Vagina (tissue), 2 donors: ENCODE results near the gene DNAH14. TPM values are rescaled to one million over a fixed set of nuclear protein-coding genes. Genes with fewer than 3 reads are reported as not detected.
"Not testable (repeated sequence)": the region's sequence is repeated elsewhere in the genome, so short reads cannot be mapped to it uniquely, and the experiment has no call there.

ENCODE experiments used
- DNase-seq, 2 donors: peaks; one replicate each; pipeline ENCODE4 v3.0.0-alpha.2; 2017; ENCODE audit errors: extremely low spot score in 2 of 2
- H3K27ac ChIP-seq: fragments of 200-600 bp; sonication (generic); one replicate; pipeline ENCODE4 v1.5.1; 2019
- H3K27me3 ChIP-seq: fragments of 200-600 bp; sonication (generic); one replicate; pipeline ENCODE4 v1.5.1; 2019
- H3K36me3 ChIP-seq, 2 donors: fragments of 200-600 bp; sonication (generic); one replicate each; pipeline ENCODE4 v1.5.1; 2017 to 2019
- H3K4me1 ChIP-seq: fragments of 200-600 bp; sonication (generic); one replicate; pipeline ENCODE4 v1.5.1; 2019
- H3K4me3 ChIP-seq, 2 donors: fragments of 200-600 bp; sonication (generic); 1 replicate in 1 of 2; 2 replicates in 1 of 2; pipeline ENCODE4 v1.5.1; 2016 to 2019
- H3K9me3 ChIP-seq: fragments of 200-600 bp; sonication (generic); one replicate; pipeline ENCODE4 v1.5.1; 2019
- POLR2A ChIP-seq, 2 donors: fragments of 450-650 bp; IDR thresholded peaks; one replicate each; pipeline ENCODE4 v1.6.1; 2017; ENCODE audit warnings: antibody characterized with exemption in 2 of 2, mild to moderate bottlenecking in 2 of 2, moderate library complexity in 2 of 2
- POLR2AphosphoS5 ChIP-seq, 2 donors: sonication (generic); formaldehyde crosslinking; IDR thresholded peaks; one replicate each; pipeline ENCODE4 v1.9.0; 2017; ENCODE audit warnings: antibody characterized with exemption in 2 of 2, mild to moderate bottlenecking in 2 of 2, low read depth in 1 of 2; ENCODE audit not compliant: insufficient read depth in 1 of 2
- intact Hi-C: fragments of 100-400 bp; cut with DNase I; formaldehyde crosslinking; loops from one replicate; pipeline ENCODE4 v1.15.1; 2023
- total RNA-seq: library from RNA; depleted of rRNA; stranded (reverse); fragments of >200 nt; gene quantifications from one replicate; pipeline ENCODE4 v1.2.3, GENCODE V29; 2016
- TF ChIP-seq, protein P1 (sequence below), 3 experiments: fragments of 450-650 bp in 2 of 3; fragments of 200-600 bp in 1 of 3; sonication (generic) in 1 of 3; IDR thresholded peaks; one replicate each; pipeline ENCODE4 v1.5.1; 2017 to 2019; ENCODE audit warnings: antibody characterized with exemption in 3 of 3, mild to moderate bottlenecking in 2 of 3, moderate library complexity in 2 of 3

The DNAH14 gene
- total RNA-seq, 1 donor from 2014 or later = 5.6 TPM

DNA sequence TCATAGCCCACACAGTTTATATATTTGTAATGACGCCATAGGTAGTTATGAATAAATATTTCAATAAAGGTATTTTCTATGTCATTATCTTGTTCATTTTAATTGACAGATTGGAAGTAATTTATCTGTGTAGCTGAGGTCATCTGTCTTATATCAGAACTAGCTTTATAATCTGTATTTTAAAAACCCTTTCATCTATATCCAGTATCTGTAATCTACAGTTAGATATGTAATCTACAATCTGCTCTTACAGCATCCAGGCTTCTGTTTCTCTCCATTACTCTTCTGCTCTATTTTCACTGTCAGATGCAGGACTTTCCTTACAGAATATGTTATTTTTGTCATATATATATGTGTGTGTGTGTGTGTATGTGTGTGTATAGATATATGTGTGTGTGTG lies 360.8 kb downstream of the DNAH14 start:
- Histone ChIP-seq H3K4me1 (no peaks in the 10 kb centered on the region), H3K27ac (no peak overlapping the region), H3K36me3 (no peaks in the 10 kb centered on the region), H3K9me3 (peaks cover 3% of the 10 kb centered on the region), H3K27me3 (no peaks in the 10 kb centered on the region), H3K4me3 (no peak overlapping the region)
- TF ChIP-seq, protein P1, sequence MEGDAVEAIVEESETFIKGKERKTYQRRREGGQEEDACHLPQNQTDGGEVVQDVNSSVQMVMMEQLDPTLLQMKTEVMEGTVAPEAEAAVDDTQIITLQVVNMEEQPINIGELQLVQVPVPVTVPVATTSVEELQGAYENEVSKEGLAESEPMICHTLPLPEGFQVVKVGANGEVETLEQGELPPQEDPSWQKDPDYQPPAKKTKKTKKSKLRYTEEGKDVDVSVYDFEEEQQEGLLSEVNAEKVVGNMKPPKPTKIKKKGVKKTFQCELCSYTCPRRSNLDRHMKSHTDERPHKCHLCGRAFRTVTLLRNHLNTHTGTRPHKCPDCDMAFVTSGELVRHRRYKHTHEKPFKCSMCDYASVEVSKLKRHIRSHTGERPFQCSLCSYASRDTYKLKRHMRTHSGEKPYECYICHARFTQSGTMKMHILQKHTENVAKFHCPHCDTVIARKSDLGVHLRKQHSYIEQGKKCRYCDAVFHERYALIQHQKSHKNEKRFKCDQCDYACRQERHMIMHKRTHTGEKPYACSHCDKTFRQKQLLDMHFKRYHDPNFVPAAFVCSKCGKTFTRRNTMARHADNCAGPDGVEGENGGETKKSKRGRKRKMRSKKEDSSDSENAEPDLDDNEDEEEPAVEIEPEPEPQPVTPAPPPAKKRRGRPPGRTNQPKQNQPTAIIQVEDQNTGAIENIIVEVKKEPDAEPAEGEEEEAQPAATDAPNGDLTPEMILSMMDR (IDR thresholded peaks at IDR 0.05) = no peak
- TF ChIP-seq POLR2AphosphoS5 (IDR thresholded peaks at IDR 0.05; ENCODE audit: insufficient read depth in 1 of 2, low read depth in 1 of 2) = no peak
- intact Hi-C loops = no loop called here
- no peak for DNase-seq

DNA sequence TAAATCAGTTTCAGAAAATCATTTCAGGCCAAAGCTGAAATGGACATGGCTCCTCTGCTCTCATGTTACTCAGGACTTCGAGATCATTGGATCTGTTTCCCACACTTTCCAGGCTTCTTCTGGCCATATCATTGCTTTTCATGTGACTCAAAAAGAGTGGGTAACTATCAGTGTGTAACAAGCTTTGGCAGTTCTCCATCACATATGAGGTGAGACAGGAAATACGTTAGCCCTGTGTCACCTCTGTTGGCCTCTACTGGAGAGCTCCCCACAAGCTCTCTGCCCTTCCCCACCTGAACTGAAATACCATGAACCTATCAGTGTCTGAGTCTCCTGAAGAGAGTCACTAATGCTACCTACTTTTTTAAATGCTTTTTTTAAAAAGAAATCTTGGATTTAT lies 370.1 kb downstream of the DNAH14 start:
- H3K27me3 ChIP-seq = no peaks in the 10 kb centered on the region
- no peaks in the 10 kb centered on the region for H3K4me1 ChIP-seq
- H3K9me3 ChIP-seq = no peaks in the 10 kb centered on the region
- no peak overlapping the region for H3K4me3 ChIP-seq
- TF ChIP-seq POLR2AphosphoS5 (IDR thresholded peaks at IDR 0.05; ENCODE audit: insufficient read depth in 1 of 2, low read depth in 1 of 2) (no peak), POLR2A (IDR thresholded peaks at IDR 0.05) (no peak)
- TF ChIP-seq, protein P1 (IDR thresholded peaks at IDR 0.05) = no peak
- H3K36me3 ChIP-seq = no peaks in the 10 kb centered on the region
- no peak overlapping the region for H3K27ac ChIP-seq
- intact Hi-C loops = no loop called here
- no peak for DNase-seq

DNA sequence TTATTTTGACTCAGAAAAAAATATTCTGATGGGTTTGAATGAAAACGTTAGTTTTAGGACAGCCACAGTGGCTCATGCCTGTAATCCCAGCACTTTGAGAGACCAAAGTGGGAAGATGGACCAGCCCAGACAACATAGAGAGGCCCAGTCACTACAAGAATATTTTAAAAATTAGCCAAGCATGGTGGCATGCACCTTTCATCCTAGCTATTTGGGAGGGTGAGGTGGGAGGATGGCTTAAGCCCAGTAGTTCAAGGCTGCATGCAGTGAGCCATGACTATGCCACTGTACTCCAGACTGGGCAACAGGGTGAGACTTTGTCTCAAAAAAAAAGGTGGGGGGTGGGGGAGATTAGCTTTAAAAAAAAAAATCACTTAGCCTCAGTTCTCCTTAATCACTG lies 370.9 kb downstream of the DNAH14 start:
- no peaks in the 10 kb centered on the region for H3K36me3 ChIP-seq
- H3K27me3 ChIP-seq = no peaks in the 10 kb centered on the region
- intact Hi-C loops = no loop called here
- no peaks in the 10 kb centered on the region for H3K4me1 ChIP-seq
- no peak overlapping the region for H3K27ac ChIP-seq
- DNase-seq = no peak
- no peak overlapping the region for H3K4me3 ChIP-seq
- H3K9me3 ChIP-seq = no peaks in the 10 kb centered on the region
- TF ChIP-seq, protein P1 (IDR thresholded peaks at IDR 0.05) = no peak
- no peak for TF ChIP-seq POLR2AphosphoS5 (IDR thresholded peaks at IDR 0.05; ENCODE audit: insufficient read depth in 1 of 2, low read depth in 1 of 2)
- TF ChIP-seq POLR2A (IDR thresholded peaks at IDR 0.05) = no peak

DNA sequence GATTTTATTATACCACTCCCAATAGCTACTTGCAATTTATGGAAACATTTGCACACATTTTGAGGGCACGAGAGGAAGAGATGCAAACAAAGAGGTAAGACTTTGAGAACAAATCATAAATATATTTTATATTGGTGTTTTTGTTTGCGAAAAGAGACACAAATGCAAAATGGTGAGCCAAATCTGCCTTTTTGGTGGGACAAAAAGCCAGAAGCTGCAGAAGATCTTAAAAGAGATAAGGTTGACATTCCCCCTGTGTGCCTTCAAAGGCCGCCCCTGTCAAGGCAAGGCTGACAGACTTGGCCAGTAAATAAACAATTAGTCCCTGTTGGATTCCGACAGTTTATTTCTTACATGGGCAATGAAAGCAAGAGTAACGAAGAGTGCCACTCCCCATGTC lies 375.5 kb downstream of the DNAH14 start:
- no peak overlapping the region for H3K4me3 ChIP-seq
- intact Hi-C loops = no loop called here
- TF ChIP-seq, protein P1 (IDR thresholded peaks at IDR 0.05) = no peak
- TF ChIP-seq POLR2A (IDR thresholded peaks at IDR 0.05) = no peak
- no peak for TF ChIP-seq POLR2AphosphoS5 (IDR thresholded peaks at IDR 0.05; ENCODE audit: insufficient read depth in 1 of 2, low read depth in 1 of 2)

DNA sequence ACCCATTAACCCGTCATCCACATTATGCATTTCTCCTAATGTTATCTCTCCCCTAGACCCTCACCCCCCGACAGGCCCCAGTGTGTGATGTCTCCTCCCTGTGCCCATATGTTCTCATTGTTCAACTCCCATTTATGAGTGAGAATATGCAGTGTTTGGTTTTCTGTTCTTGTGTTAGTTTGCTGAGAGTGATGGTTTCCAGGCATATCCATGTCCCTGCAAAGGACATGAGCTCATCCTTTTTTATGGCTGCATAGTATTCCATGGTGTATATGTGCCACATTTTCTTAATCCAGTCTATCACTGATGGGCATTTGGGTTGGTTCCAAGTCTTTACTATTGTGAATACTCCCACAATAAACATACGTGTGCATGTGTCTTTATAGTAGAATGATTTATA lies 381.1 kb downstream of the DNAH14 start:
- intact Hi-C loops, H3K27ac ChIP-seq, H3K27me3 ChIP-seq, H3K36me3 ChIP-seq, H3K9me3 ChIP-seq, H3K4me3 ChIP-seq, DNase-seq, H3K4me1 ChIP-seq: not testable (repeated sequence)

More for the DNA sequence above, 375.5 kb downstream of the DNAH14 start:
- no peaks in the 10 kb centered on the region for H3K27me3 ChIP-seq
- no peaks in the 10 kb centered on the region for H3K9me3 ChIP-seq
- no peak for DNase-seq
- no peaks in the 10 kb centered on the region for H3K4me1 ChIP-seq
- no peak overlapping the region for H3K27ac ChIP-seq
- H3K36me3 ChIP-seq = no peaks in the 10 kb centered on the region
